NCI-H2171 treated with DMSO at 0.1 percent for 48 hours (cell line): Measurements from ENCODE around the gene BIRC5.
"Not testable (repeated sequence)": the region's sequence is repeated elsewhere in the genome, so short reads cannot be mapped to it uniquely, and the experiment has no call there.

Experiments
- DNase-seq: peaks from one replicate; lab custom pipeline; 2025; lab: John Stamatoyannopoulos, UW

Gene BIRC5

DNA sequence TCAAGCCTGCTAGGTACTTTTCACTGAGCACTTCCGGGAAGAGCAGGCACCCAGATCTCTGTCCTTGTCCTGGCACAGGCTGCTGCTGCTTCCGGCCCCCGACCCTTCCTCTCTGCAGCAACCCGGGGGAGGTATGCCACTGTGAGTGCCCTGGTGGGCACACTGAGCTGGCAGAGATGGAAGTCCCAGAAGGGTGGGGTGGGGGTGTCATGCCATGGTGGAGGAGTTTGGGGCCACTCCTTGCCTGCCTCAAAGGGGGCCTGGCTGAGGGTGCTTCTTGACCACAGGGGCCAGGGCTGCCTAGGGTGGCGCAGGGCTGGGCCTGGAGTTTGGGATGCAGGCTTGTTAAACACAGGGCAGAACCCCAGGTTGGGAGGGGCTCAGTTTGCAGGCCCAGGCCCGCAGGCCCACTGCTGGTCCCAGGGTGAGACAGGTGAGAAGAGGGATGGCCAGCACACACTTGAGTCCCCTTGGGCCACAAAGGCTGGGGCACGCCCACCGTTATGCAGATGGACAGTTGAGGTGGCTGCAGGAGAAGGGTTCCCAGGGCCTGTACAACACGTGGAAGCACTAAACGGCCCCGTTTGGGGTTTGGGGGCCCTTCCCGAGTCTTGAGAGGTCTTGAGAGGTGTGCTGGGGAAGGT, 26.1 kb downstream of the BIRC5 start:
- no peak for DNase-seq

DNA sequence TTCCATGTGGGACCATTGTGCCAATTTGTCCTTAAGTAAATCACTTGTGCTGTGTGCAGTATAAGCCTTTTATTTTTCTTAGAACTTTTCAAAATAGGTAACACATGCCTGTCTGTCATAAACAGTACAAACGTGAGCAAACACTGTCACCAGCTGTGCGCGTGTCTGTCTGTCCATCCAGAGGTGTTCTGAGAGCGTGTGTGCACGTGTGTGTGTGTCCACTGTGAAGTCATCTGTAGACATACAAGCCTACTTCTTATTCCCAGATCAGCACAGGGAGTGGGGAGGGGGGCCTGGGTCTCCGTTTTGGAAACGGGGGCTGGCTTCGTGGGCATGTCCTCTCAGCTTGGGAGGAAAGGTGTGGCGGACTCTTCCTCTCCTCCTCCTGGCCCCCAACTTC, 26.8 kb downstream of the BIRC5 start:
- no peak for DNase-seq

DNA sequence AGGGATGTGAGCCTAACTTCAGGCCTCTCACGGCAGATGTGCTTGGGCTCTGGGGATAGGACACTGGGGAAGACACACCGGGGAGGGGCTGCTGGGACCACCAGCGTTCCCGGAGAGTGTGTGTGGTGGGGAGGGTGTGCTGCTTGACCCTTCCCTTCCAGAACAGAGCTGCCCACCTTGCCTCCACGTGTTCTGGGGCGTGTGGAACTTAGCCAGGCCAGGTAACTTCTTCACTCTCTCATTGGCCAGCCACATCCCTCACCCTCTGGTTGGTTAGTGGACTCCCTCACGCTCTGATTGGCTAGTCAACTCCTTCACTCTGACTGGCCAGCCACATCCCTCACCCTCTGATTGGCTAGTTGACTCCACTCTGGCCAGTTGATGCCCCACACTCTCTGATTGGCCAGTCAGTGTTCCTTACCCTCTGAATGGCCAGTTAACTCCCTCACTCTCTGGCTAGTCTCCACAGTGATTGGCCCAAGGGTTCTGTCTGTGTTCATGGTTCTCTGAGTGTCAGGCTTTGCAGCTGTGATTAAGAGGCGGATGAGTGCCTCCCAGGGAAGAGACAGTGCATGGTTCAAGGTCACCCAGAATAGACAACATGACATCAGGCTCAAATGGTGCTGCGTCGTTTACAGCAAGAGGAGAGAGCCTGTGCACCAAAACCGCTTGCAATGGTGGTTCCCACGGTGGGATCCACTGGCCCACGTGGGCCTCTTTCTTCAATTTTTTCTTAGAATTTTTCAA, 27.4 kb downstream of the BIRC5 start:
- DNase-seq: no peak

DNA sequence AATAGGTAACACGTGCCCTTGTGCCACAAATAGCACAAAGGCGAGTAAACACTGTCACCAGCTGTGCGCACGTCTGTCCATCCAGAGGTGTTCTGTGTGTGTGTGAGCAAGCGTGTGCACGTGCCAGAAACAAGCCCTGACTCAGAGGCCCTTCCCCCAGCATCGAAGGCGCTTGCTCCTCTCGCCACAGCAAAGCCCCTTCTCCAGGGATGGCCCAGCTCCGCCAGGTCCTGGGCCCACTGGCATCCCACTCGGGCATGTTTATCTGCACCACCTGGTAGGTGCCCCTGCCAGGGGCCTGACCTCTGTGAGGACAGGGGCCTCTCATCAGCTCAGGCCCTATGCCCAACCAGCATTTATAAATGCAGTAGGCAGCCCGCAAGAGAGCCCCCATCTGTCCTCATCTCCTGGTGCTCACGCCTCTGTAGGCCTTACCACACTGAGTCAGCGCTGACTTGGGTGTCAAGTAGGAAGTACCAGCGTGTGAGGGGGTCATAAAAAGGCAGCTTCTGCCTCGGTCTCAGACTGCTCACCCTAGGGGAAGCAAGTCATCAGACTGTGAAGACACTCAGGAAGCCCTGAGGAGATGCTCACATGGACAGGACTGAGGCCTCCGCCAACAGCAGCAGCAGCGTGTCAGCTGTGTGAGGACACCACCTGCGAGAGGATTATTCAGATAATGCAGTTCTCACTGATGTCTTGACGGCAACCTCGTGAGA, 28.1 kb downstream of the BIRC5 start:
- no peak for DNase-seq

DNA sequence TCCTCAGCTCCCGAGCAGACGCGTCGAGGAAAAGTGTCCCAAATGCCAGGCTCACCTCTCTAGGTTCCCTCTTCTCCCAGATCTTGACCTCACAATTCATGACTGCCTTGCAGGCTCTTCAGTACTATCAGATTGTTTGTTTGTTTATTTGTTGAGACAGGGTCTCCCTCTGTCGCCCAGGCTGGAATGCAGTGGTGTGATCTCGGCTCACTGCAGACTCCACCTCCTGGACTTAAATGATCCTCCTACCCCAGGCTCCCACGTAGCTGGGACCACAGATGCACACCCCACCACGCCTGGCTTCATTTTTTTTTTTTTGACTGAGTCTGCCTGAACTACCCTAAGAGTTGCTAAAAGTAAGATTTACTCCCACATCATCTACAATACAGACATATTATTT, 33.3 kb downstream of the BIRC5 start:
- no peak for DNase-seq

DNA sequence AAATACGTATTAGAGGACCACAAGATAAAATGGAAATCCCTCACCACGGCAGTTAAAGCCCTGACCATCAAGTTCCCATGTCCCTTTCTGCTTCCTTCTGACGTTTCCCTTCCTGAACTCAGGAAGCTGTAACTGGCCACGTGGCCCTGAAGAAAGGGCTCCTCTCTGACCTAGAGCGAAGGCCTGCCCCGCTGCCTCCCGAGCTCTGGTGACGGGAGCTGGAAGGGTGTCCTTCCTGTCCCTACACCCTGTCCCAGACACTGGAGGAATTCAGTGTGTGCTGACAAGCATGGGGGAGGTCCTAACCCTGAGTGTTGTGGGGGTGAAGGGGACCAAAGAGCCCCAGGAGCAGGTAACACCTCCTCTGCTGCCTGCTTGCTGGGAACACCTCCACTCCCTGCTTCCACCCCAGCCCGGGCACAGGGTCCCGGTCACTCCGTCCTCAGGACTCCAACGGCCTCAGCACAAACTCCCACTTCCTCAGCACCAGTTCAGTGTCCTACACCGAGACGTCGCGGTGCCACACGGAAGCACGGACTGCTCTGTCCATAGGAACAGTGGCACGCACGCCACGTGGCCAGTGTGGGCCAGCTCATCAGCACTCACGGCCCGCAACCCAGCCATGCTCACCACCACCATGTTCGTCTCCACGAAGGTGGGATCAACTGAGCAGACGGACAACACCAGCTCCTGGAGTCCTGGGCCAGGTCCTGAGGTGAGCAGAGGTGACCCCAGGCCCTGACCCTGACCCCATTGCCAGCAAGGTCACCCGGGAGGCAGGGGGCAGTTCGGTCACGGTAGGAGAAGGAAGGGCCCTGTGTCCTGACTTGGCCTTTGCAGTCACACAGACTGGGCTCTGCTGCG, 34.2 kb downstream of the BIRC5 start:
- no peak for DNase-seq

DNA sequence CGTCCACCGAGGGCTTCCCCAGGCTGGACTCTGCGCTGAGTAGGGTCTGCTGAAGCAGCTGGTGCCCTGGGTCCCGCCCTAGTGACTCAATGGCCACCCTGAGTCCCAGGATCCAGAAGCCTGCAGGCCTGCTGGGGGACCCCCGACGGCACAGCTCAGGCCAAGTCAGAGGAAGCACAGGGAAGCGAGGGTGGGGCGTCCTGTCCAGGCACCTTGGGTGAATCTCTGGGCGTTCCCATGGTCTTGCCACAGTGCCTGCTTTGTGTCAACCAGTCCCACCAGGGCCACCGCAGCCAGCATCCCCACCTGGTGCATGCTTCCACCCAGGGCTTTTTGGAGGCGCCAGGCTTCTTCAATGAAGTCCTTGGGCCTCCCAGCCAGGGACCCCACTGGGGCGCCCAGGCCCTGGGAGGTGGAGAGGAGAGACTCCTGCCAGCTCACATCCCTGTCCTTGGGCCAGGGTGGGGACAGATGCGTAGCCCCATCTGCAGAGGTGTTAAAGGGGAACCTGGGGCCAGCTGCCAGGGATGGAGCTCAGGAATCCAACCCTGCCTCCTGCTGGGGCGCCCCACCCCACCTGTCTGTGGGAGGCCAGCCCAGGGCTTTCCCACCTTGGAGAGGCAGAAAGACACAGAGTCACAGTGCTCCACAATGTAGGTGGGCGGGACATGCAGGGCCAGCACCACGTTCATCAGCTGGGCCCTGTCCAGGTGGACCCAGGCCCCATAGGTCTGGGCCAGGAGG, 35.2 kb downstream of the BIRC5 start:
- no peak for DNase-seq

DNA sequence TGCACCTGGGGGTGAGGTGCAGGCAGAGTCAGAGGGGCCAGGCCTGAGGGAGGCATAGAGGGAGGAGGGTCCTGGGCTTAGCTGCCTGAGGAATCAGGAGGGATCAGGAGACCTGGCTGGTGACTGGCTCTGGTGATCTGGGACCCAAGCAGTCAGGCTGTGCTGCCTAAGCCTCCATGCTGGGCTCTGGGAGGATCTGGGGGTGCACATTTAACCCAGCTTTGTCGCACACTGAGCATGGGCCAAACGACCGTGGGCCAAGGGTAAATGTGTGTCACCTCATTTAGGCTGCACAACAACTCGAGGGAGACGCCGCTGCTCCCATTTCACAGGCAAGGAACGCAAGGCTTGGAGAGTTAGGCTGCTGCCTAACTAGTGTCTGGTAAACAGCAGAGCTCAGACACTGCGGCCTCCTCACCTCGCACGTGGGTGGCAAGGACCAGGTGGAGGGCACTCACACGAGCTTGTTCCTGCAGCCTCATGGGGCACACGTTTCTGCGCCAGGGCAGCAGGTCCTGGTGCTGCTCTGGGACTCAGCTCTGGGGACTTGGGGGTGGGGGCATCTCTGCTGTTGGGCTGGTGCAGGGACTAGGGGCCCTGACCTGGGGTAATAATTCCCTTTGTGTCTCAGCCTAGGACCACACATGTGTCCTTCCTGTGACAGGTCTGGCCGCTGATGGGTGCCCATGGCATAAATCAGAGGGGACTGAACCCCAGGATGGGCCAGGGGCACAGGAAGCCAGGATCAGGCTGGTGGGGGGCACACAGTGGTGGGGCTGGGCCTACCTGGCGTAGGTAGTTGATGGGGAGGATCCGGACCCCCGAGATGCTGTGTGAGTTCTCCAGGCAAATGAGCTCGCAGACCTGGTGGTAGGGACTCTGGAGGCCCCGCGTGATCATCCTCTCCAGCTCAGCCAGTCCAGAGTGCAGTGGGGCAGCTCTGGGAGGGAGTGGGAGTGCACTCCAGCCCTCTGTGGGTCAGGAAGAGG, 36.1 kb downstream of the BIRC5 start:
- DNase-seq: no peak

DNA sequence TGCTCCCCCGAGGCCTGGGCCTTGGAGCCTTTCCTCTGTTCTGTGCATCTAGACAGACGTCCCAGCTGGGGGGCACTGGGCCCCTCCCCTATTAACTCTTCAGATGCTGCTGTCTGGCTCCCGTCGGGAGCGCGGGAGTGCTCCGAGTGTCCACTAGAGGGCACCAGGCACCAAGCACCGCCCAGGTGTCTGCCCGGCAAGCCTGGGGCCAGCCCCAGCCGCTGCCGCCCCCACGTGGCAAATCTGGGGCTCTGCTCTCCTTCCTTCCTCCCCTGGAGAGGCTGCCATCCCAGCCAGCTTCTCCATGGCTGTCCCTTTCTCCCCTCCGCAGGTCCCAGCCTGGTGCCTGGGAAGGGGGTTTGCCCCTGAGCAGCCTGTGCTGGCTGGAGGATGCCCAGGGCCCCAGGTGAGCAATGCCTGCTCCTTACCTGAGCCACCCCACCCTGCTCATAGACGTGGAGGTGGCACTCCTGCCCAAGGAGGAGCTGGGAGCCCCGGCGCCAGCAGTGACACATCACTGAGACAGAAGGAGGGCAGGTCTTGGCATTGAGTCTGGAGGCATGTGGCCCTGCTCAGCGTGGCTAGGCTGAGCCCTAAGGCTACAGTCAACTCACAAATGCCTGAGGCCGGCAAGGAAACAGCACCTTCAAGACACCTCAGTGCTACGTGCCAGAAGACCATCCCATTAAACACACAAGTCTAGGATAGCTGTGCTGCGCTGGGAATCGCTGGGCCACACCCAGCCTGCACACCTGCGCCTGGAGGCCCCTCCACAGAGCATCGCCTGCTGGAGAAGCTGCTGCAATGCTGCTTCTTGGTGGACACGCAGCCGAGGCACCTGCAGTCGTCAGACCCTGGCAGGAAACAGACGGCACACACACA, 37.1 kb downstream of the BIRC5 start:
- peak; percentile 90 for DNase-seq

DNA sequence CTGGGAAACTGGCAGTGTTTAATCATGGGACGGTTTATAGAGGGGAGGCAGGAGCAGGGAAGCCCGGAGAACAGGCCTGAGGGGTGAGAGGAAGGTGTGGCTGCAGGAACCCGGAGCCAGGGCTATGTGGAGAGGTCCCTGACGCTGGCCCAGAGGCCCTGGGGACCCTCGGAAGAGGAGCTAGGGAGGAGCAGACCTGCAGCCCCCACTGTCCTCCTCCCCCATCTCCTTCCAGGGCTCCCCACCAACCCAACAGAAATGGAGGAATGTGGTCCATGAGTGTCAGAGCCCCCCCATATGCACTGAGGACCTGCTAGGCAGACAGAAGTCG, 37.7 kb downstream of the BIRC5 start:
- DNase-seq: no peak

DNA sequence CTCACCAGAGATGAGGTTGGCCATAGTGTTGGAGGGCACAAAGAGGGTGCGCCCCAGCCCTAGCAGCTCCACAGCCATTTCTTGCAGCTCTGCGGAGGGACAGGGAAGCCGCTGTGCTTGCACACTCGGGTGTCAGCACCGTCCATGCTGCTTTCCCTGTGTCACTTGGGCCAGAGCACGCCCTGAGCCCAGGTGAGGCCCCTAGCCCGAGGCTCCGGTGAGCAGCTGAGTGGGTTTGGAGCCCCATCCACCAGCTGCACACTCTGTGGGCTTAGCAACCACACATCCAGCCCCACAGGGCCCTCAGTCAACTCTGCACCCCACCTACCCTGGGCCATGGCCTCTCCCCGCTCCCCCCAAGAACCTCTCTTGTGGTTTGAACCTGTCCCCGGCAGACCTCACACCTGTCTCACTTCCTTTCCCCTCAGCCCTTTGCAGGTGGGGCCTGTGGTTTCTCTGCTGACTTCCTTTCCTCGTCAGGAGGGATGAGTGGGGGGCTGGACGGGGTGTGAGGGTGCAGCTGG, 38.1 kb downstream of the BIRC5 start:
- DNase-seq: no peak

DNA sequence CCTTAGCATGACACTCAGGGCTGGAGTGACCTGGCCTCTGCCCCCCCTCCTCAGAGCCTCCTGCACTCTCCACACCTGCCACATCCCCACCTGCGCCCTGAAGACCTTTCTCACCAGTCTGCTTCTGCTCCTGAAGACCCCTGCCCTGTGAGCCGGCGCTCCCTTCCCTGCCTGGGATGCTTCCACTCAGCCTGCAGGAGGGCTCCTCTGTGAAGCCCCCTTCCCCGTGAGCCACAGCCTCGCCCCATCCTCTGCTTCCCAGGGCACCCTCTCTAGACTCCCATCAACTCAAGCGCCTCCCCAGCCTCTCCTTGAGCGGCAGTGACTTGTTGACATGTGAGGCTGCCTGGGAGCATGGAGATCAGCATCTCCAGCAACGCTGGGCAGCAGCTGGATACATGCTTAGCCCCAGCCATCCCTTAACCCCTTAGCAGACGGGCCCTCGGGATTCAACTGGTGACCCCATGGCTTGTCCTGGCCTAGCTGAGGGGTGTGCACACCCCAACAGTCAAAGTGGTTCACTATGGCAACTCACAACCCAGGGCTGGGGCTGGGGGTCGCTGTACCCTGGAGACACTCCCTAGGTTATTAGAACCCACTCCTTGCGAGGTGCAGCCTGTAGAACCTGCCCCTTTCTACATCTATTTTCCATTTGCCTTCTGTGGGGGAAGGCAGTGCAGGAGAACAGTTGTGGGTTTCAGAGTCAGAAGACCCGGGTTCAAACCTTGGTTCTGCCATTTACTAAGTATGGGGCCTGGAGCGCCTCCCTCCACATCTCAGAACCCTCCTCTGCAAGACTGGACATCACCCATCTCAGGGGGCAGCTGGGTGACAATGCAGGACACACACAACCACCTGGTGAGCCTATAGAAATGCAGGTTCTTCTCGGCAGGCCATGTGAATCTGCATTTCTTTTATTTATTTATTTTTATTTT, 38.9 kb downstream of the BIRC5 start:
- no peak for DNase-seq

DNA sequence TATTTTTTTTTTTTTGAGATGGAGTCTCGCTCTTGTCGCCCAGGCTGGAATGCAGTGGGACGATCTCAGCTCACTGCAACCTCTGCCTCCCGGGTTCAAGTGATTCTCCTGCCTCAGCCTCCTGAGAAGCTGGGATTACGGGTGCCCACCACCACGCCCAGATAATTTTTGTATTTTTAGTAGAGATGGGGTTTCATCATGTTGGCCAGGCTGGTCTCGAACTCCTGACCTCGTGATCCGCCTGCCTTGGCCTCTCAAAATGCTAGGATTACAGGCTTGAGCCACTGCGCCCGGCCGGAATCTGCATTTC, 39.5 kb downstream of the BIRC5 start:
- not testable (repeated sequence) for DNase-seq

DNA sequence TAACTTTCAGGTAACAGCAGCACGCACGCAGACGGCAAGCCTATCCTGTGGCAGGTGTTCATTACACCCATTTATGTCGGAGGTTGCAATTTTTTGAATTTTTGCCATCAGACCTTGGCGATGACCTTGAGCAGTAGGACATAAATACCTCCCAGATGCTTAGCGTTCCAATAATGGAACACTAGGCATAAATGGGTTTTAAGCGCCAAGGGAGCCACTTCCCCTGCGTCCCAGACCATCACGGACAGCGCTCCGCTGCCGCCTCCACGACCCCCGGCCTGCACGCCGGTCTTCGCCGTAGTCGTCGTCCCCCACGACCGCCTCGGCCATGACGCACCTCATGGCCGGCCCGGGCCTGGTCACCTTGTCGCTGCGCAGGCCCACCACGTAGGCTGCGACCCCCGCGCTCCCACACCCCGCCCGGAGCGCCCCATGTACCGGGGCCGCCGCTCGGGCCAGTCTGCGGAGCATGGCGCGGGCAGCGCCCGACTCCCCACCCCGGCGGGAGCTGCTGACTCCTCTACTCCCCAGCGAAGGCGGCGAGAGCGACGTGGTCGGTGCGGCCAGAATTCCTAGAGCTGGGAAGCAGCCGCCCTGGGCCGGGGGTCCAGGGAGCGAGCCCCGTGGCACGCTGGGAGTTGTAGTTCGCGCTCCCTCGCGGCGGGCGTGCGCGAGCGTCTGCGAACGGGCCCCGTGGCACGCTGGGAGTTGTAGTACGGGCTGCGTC, 40.1 kb downstream of the BIRC5 start:
- DNase-seq: peak; percentile 82

DNA sequence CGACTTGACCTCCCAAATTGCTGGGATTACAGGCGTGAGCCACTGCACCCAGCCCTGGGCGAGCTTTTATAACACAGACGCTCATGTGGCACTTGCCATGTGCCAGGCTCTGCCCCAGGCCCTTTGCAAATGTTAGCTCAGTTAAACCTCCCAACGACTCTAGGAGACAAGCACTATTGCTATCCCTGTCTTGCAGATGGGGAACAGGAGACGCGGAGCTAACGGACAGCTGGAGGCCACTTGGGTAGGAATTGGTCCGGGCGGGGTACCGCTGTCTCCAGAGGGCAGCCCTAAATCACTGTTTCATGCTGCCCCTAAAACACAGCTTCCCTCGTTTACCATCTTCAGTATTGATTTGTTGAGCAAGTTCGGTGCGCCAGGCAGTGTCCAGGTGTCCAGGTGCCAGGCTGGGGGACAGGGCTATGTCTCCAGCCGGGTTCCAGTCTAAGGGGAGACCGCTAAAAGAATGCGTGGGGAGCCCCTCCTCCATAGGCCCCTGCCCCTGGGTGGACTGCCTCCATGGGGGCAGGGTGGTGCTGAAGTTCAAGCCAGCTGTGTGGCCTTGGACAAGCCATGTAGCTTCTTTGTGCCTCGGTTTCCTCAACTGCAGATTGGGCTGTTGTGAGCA, 41.1 kb downstream of the BIRC5 start:
- no peak for DNase-seq

DNA sequence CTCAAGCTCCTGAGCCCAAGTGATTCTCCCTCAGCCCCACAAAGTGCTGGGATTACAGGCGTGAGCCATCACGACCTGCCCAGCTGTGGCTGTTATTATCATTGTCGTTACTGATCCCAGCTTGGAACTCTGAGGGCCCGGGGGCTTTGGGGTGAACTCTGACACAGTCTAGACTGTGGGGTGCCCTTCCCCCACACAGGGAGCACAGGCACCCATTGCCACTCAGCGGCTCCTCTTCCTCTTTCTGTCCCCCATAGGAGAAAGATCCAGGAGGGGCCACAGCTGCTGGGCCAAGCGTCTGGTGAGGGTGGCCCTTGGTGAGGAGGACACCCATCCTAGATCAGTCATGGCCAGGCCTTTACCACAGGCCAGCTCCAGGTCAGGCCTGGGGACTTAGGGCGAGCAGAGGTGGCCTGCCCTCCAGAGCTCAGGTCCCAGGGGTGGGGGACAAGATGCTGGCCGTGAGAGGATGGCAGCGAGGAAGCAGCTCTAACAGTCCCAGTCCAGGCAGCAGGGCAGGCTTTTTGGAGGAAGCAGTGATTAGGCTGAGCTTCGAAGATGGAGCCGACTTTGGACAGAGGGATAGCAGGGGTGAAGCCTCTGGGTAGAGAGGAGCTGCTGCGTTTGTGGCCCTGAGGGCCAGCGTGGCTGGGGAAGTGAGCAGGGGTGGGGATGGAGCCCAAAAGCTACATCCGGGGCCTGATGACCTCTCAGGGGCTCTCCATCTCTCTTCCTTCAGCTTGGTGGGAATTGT, 42.1 kb downstream of the BIRC5 start:
- DNase-seq: no peak
